HK-2 (cell line): ENCODE results near the gene PNPLA1.

Source experiments
- DNase-seq: peaks from one replicate; pipeline ENCODE4 v3.0.0-alpha.2; 2018; ENCODE audit not compliant: unreplicated experiment

The PNPLA1 gene

GRCh38 chr6:36315921-36316320, 46.1 kb downstream of the PNPLA1 start:
- DNase-seq = no peak

GRCh38 chr6:36317623-36318022, 47.8 kb downstream of the PNPLA1 start:
- no peak for DNase-seq

GRCh38 chr6:36318690-36319435, 49.0 kb downstream of the PNPLA1 start:
- no peak for DNase-seq

GRCh38 chr6:36319436-36319762, 49.5 kb downstream of the PNPLA1 start:
- DNase-seq = no peak

- no peak for DNase-seq
Measured at GRCh38 chr6:36319821-36320220, 50.0 kb downstream of the PNPLA1 start.

GRCh38 chr6:36320475-36320874, 50.6 kb downstream of the PNPLA1 start:
- DNase-seq = no peak

GRCh38 chr6:36322591-36322990, 52.7 kb downstream of the PNPLA1 start:
- no peak for DNase-seq

GRCh38 chr6:36323062-36323461, 53.2 kb downstream of the PNPLA1 start:
- no peak for DNase-seq

- no peak for DNase-seq
Measured at GRCh38 chr6:36324191-36324590, 54.3 kb downstream of the PNPLA1 start.

- DNase-seq = no peak
Measured at GRCh38 chr6:36324715-36325114, 54.9 kb downstream of the PNPLA1 start.

- no peak for DNase-seq
Measured at GRCh38 chr6:36326356-36326995, 56.6 kb downstream of the PNPLA1 start.

- DNase-seq = no peak
Measured at GRCh38 chr6:36327226-36327918, 57.5 kb downstream of the PNPLA1 start.

GRCh38 chr6:36327919-36328236, 58.0 kb downstream of the PNPLA1 start:
- DNase-seq = no peak

- DNase-seq = no peak
Measured at GRCh38 chr6:36328600-36328999, 58.7 kb downstream of the PNPLA1 start.

- DNase-seq = no peak
Measured at GRCh38 chr6:36329798-36330291, 60.0 kb downstream of the PNPLA1 start.

GRCh38 chr6:36330366-36330765, 60.5 kb downstream of the PNPLA1 start:
- DNase-seq = no peak

- no peak for DNase-seq
Measured at GRCh38 chr6:36331381-36331780, 61.5 kb downstream of the PNPLA1 start.

GRCh38 chr6:36333171-36333895, 63.5 kb downstream of the PNPLA1 start:
- DNase-seq = no peak

- DNase-seq = no peak
Measured at GRCh38 chr6:36333931-36334725, 64.3 kb downstream of the PNPLA1 start.

- no peak for DNase-seq
Measured at GRCh38 chr6:36334832-36335459, 65.1 kb downstream of the PNPLA1 start.
